Measurements from ENCODE around the gene ALPG. TPM values are rescaled to one million over a fixed set of nuclear protein-coding genes. Genes with fewer than 3 reads are reported as not detected.

ALPG gene
- total and polyA plus RNA-seq, 10 of the 15 experiments (the other 5 are each of a cell fraction or from before 2014, with no cell fraction given): not detected

GRCh38 chr2:232400256-232401015 is 6.2 kb upstream of the ALPG start:
- no peaks in the 10 kb centered on the region for H3K36me3 ChIP-seq (ENCODE audit: control insufficient read depth in 2 of 2, insufficient read depth in 2 of 2, low read length in 1 of 2)
- TF ChIP-seq ETV6 (conservative IDR thresholded peaks at IDR 0.05 in 1 of 2, IDR thresholded peaks at IDR 0.05 in 1 of 2; ENCODE audit: borderline replicate concordance in 1 of 2, low read depth in 1 of 2) (peak in 1 of 2 experiments; percentile 34; a peak in 1 of 4 replicates), MTA3 (IDR thresholded peaks at IDR 0.05; ENCODE audit: borderline replicate concordance, low read length) (no peak), NRF1 (conservative IDR thresholded peaks at IDR 0.05; ENCODE audit: low read depth, low read length) (no peak)
- DNase-seq (ENCODE audit: low read depth, low spot score): no peak
- BruUV-seq (replicated peaks): no TSS peak
- POLR2A ChIA-PET: no interaction called here
- H4K20me1 ChIP-seq (ENCODE audit: control insufficient read depth, insufficient read depth): no peaks in the 10 kb centered on the region
- FAIRE-seq: no peak
- H3K9ac ChIP-seq (ENCODE audit: control insufficient read depth, insufficient read depth, low read length): no peak overlapping the region
- no peak for ATAC-seq
- H3K4me3 ChIP-seq: no peak overlapping the region
- WGBS (ENCODE audit: insufficient coverage, insufficient replicate concordance, low lambda C conversion rate, missing lambda C conversion rate): 18% methylated on average over 9 of the region's 9 CpGs
- no peak overlapping the region for H3K4me2 ChIP-seq (ENCODE audit: control insufficient read depth, insufficient read depth)
- H3K27ac ChIP-seq (ENCODE audit: control insufficient read depth, insufficient read depth): no peak overlapping the region
- H3K27me3 ChIP-seq (replicated peaks in 1 of 2; ENCODE audit: control insufficient read depth in 2 of 2, insufficient read depth in 2 of 2, low read length in 1 of 2): no peaks in the 10 kb centered on the region
- in situ Hi-C loops (cut with MboI): no loop called here
- H3K4me1 ChIP-seq (ENCODE audit: control insufficient read depth, insufficient read depth, low read length): no peaks in the 10 kb centered on the region
- intact Hi-C loops (cut with micrococcal nuclease; ENCODE audit: unreplicated experiment): no loop called here
- RAD21 ChIA-PET (ENCODE audit: unreplicated experiment): no interaction called here
- H3K79me2 ChIP-seq (ENCODE audit: control insufficient read depth, insufficient read depth, low read length): no peaks in the 10 kb centered on the region
- CTCF ChIA-PET: no interaction called here
- no peak overlapping the region for H2AFZ ChIP-seq (ENCODE audit: control insufficient read depth, low read depth, low read length)
- H3K9me3 ChIP-seq (replicated peaks; ENCODE audit: control insufficient read depth, insufficient read depth, low read length): no peaks in the 10 kb centered on the region
- SMC1A ChIA-PET (ENCODE audit: uncharacterized antibody, unreplicated experiment): interaction anchor here (1.1 kb wide), 1 partner anchor 29 kb away, joined by 3 read pairs; no protein-coding TSS in a partner anchor

GRCh38 chr2:232402518-232402917 is 4.1 kb upstream of the ALPG start:
- Histone ChIP-seq H3K9ac (ENCODE audit: control insufficient read depth, insufficient read depth, low read length) (no peak overlapping the region), H3K4me2 (ENCODE audit: control insufficient read depth, insufficient read depth) (no peak overlapping the region), H3K79me2 (ENCODE audit: control insufficient read depth, insufficient read depth, low read length) (no peaks in the 10 kb centered on the region), H3K27me3 (replicated peaks in 1 of 2; ENCODE audit: control insufficient read depth in 2 of 2, insufficient read depth in 2 of 2, low read length in 1 of 2) (no peaks in the 10 kb centered on the region), H3K36me3 (ENCODE audit: control insufficient read depth in 2 of 2, insufficient read depth in 2 of 2, low read length in 1 of 2) (no peaks in the 10 kb centered on the region), H3K9me3 (replicated peaks; ENCODE audit: control insufficient read depth, insufficient read depth, low read length) (no peaks in the 10 kb centered on the region), H3K4me1 (ENCODE audit: control insufficient read depth, insufficient read depth, low read length) (no peaks in the 10 kb centered on the region), H3K4me3 (no peak overlapping the region), H4K20me1 (ENCODE audit: control insufficient read depth, insufficient read depth) (no peaks in the 10 kb centered on the region), H3K27ac (ENCODE audit: control insufficient read depth, insufficient read depth) (no peak overlapping the region), H2AFZ (ENCODE audit: control insufficient read depth, low read depth, low read length) (no peak overlapping the region)
- DNase-seq (ENCODE audit: low read depth, low spot score) (no peak), ATAC-seq (no peak), FAIRE-seq (no peak)
- RAD21 ChIA-PET (ENCODE audit: unreplicated experiment): no interaction called here
- POLR2A ChIA-PET: no interaction called here
- 59% methylated on average over 3 of the region's 3 CpGs for WGBS (ENCODE audit: insufficient coverage, insufficient replicate concordance, low lambda C conversion rate, missing lambda C conversion rate)
- in situ Hi-C loops (cut with MboI): no loop called here
- BruUV-seq (replicated peaks): no TSS peak
- CTCF ChIA-PET: no interaction called here
- SMC1A ChIA-PET (ENCODE audit: uncharacterized antibody, unreplicated experiment): no interaction called here
- intact Hi-C loops (cut with micrococcal nuclease; ENCODE audit: unreplicated experiment): no loop called here
- TF ChIP-seq POU2F2 (IDR thresholded peaks at IDR 0.05; ENCODE audit: borderline replicate concordance, low read depth, low read length) (no peak), MXI1 (IDR thresholded peaks at IDR 0.05; ENCODE audit: low read depth, low read length) (no peak), SIN3A (IDR thresholded peaks at IDR 0.05; ENCODE audit: low read depth, low read length) (no peak), POLR2A (IDR thresholded peaks at IDR 0.05; ENCODE audit: low read depth, low read length) (no peak), CEBPZ (IDR thresholded peaks at IDR 0.05; ENCODE audit: low read depth, low read length) (no peak), YY1 (IDR thresholded peaks at IDR 0.05; ENCODE audit: low read depth, low read length) (no peak), CBX5 (IDR thresholded peaks at IDR 0.05; ENCODE audit: low read depth) (no peak), NFIC (IDR thresholded peaks at IDR 0.05; ENCODE audit: low read depth, low read length) (no peak)

All from GM12878 (cell line).